Right atrium auricular region (tissue), 2 donors: ENCODE results near the gene ABHD10. TPM values are rescaled to one million over a fixed set of nuclear protein-coding genes. Genes with fewer than 3 reads are reported as not detected.

ENCODE experiments used
- DNase-seq: peaks from one replicate; pipeline ENCODE4 v3.0.0-alpha.2; 2019; ENCODE audit warnings: low spot score
- H3K27ac ChIP-seq, 2 donors: fragments of 200-600 bp; sonication (generic); 1 replicate in 1 of 2; 2 replicates in 1 of 2; pipeline ENCODE4 v1.5.1; 2016 to 2019
- H3K27me3 ChIP-seq, 2 donors: fragments of 200-600 bp; sonication (generic); one replicate each; pipeline versions ENCODE4 v1.5.1 to v1.6.0; 2017 to 2019
- H3K36me3 ChIP-seq: fragments of 200-600 bp; sonication (generic); one replicate; pipeline ENCODE4 v1.5.1; 2016
- H3K4me1 ChIP-seq, 2 donors: fragments of 200-600 bp; sonication (generic); one replicate each; pipeline versions ENCODE4 v1.5.1 to v1.6.0; 2017 to 2019
- H3K4me3 ChIP-seq, 2 donors: fragments of 200-600 bp; sonication (generic); 1 replicate in 1 of 2; 2 replicates in 1 of 2; pipeline ENCODE4 v1.5.1; 2017 to 2019; ENCODE audit warnings: mild to moderate bottlenecking in 1 of 2, moderate library complexity in 1 of 2
- H3K9me3 ChIP-seq, 2 donors: fragments of 200-600 bp; sonication (generic); one replicate each; pipeline ENCODE4 v1.5.1; 2019
- CTCF ChIP-seq, 2 donors: fragments of 200-600 bp; sonication (generic); IDR thresholded peaks; one replicate each; pipeline ENCODE4 v1.5.1; 2019; ENCODE audit warnings: antibody characterized with exemption in 2 of 2
- total RNA-seq, 2 donors: library from RNA; depleted of rRNA; stranded (reverse); fragments of >200 nt; gene quantifications; one replicate each; pipeline ENCODE4 v1.1.0, GENCODE V29; 2016

ABHD10 gene
- total RNA-seq, 2 donors from 2014 or later, result 15.3 to 20.8 TPM

DNA sequence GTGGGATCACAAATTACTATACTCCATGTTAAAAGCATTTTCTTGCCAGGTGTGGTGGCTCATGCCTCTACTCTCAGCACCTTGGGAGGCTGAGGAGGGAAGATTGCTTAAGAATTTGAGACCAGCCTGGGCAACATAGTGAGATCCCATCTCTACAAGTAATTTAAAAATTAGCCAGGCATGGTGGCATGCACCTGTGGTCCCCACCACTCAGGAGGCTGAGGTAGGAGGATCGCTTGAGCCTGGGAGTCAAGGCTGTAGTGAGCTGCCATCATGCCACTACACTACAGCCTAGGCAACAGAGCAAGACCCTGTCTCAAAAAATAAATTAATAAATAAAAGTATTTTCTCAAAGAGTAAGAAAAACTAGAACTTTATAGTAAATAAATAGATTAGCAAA lies 22.9 kb upstream of the ABHD10 start:
- Histone ChIP-seq H3K4me1 (no peaks in the 10 kb centered on the region), H3K4me3 (no peak overlapping the region), H3K27me3 (no peaks in the 10 kb centered on the region), H3K9me3 (no peaks in the 10 kb centered on the region), H3K27ac (no peak overlapping the region), H3K36me3 (peaks cover 11% of the 10 kb centered on the region)
- no peak for DNase-seq
- no peak for TF ChIP-seq CTCF (IDR thresholded peaks at IDR 0.05)

- DNase-seq, result no peak
- Histone ChIP-seq H3K9me3 (no peaks in the 10 kb centered on the region), H3K27ac (no peak overlapping the region), H3K27me3 (no peaks in the 10 kb centered on the region), H3K4me3 (no peak overlapping the region), H3K4me1 (no peaks in the 10 kb centered on the region), H3K36me3 (peaks cover 11% of the 10 kb centered on the region)
- no peak for TF ChIP-seq CTCF (IDR thresholded peaks at IDR 0.05)
Observed at GRCh38 chr3:111956449-111956848, 22.4 kb upstream of the ABHD10 start.

DNA sequence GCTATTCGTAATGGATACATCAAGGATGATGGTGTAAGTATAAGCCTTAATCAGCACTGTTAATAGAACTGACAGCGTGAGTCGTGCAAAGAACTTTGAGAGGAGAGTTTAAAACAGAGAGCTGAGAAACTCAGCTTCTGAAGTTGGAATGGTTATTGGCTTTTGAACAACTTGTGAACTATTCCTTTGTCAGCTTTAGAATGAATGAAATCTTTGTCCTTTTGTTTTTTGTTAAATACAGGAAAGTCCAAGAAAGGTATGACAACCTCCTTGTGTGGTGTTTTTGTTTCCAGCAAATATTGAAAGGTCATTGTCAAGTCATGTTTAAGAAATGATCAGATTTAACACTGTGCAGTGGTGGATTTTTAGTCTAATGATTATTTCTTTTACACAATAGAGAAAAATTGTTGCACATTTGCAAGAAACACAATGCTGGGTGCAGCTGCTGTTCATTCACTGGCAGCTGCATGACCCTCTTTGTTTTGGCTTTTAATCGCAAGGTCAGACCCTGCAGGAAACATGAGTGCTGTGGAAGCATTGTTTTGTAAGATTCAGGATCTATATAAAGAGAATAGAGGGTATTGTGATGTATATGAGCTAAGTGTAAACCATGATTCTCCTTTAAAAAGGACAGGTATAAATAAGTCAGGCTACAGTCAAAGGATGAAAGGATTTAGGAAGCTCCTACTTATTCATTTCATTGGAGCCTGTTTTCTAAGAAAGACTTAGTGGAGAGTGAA lies 21.7 kb upstream of the ABHD10 start:
- no peak for TF ChIP-seq CTCF (IDR thresholded peaks at IDR 0.05)
- Histone ChIP-seq H3K27me3 (no peaks in the 10 kb centered on the region), H3K4me3 (no peak overlapping the region), H3K27ac (no peak overlapping the region), H3K4me1 (no peaks in the 10 kb centered on the region), H3K9me3 (no peaks in the 10 kb centered on the region), H3K36me3 (peaks cover 8% of the 10 kb centered on the region)
- no peak for DNase-seq

DNA sequence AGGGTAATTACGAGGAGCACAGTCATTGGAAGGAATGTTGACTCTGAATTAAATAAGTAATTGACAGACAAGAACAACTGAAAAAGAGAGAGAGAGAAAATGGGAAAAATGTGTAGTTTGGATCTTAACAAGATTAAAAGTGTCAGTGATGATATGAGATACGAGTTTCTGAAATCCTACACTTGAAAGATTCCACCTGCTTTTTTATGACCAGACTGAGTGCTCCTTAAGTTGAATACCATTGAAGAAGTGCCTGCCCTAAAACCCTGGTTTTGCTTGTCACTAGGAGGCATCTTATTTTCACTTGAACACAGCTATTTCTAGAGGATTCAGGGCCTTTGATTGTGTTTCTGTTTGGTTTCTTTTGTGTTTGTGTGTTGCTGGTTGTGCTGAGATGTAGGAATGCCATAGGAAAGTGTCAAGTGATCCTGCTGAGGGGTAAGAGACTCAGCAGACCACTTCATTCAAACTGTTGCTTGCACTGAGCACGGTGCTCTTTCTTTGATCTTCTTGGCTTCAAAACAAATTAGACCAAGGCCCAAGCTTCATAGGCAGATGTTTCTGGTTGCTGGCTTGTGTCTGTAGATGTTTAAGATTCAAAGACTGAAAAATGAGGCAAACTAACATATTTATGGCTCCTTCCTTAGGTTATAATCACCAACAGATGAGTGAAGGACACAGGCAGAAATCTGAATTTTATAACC lies 17.2 kb upstream of the ABHD10 start:
- Histone ChIP-seq H3K27me3 (no peaks in the 10 kb centered on the region), H3K36me3 (peaks cover 5% of the 10 kb centered on the region), H3K9me3 (no peaks in the 10 kb centered on the region), H3K4me1 (peaks cover 0 to 1% of the 10 kb centered on the region in 2 donors), H3K27ac (no peak overlapping the region), H3K4me3 (no peak overlapping the region)
- no peak for DNase-seq
- no peak for TF ChIP-seq CTCF (IDR thresholded peaks at IDR 0.05)

DNA sequence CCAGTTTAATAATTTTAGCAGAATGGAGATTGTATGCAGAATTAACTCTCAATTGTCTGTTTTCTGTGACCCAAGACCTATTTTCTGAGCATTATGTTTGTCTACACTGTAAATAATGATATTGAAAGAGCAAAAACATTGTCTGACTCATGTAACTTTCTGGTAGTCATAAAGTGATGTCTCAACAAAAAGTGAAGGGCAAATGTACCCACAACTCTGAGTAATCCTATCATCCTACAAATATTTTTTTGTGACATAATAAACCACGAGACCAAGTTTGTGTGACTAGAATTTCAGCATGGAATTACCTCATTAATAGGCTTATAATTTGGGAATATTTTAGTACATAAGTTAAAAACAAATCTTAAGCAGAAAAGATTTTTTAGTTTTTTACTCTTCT lies 15.4 kb upstream of the ABHD10 start:
- H3K4me1 ChIP-seq, result peaks cover 0 to 13% of the 10 kb centered on the region in 2 donors
- no peaks in the 10 kb centered on the region for H3K9me3 ChIP-seq
- no peak for TF ChIP-seq CTCF (IDR thresholded peaks at IDR 0.05)
- no peak overlapping the region for H3K27ac ChIP-seq
- no peaks in the 10 kb centered on the region for H3K27me3 ChIP-seq
- no peak for DNase-seq
- H3K36me3 ChIP-seq, result peaks cover 5% of the 10 kb centered on the region
- no peak overlapping the region for H3K4me3 ChIP-seq
